NCI-H128 (cell line): ENCODE data around the gene RGMB.

Experiments
- DNase-seq: peaks from one replicate; lab custom pipeline; 2025; ENCODE audit not compliant: unreplicated experiment; lab: John Stamatoyannopoulos, UW

Gene RGMB

GRCh38 chr5:98825582-98826375, 52.3 kb downstream of the RGMB start:
- DNase-seq: no peak

GRCh38 chr5:98827161-98827560, 53.7 kb downstream of the RGMB start:
- DNase-seq: no peak

GRCh38 chr5:98827588-98828284, 54.3 kb downstream of the RGMB start:
- DNase-seq: no peak

GRCh38 chr5:98836175-98836574, 62.7 kb downstream of the RGMB start:
- no peak for DNase-seq

GRCh38 chr5:98839469-98840383, 66.3 kb downstream of the RGMB start:
- no peak for DNase-seq

GRCh38 chr5:98840946-98841345, 67.5 kb downstream of the RGMB start:
- DNase-seq: no peak

- no peak for DNase-seq
These were observed 70.0 kb downstream of the RGMB start for GRCh38 chr5:98843481-98843880.

GRCh38 chr5:98844865-98845264, 71.4 kb downstream of the RGMB start:
- DNase-seq: no peak

GRCh38 chr5:98845878-98846277, 72.4 kb downstream of the RGMB start:
- DNase-seq: no peak
